Lower leg skin (tissue), 3 donors: ENCODE data around the gene FZD4.

Experiments used
- POLR2A ChIP-seq, 2 donors: fragments of 450-650 bp; IDR thresholded peaks; one replicate each; pipeline ENCODE4 v1.6.1; 2016 to 2017; ENCODE audit warnings: antibody characterized with exemption in 2 of 2, mild to moderate bottlenecking in 1 of 2, moderate library complexity in 1 of 2
- TF ChIP-seq, protein P1 (sequence below), 3 donors: fragments of 450-650 bp; IDR thresholded peaks; one replicate each; pipeline ENCODE4 v1.5.1; 2016; ENCODE audit warnings: antibody characterized with exemption in 3 of 3, mild to moderate bottlenecking in 3 of 3, moderate library complexity in 2 of 3

DNA sequence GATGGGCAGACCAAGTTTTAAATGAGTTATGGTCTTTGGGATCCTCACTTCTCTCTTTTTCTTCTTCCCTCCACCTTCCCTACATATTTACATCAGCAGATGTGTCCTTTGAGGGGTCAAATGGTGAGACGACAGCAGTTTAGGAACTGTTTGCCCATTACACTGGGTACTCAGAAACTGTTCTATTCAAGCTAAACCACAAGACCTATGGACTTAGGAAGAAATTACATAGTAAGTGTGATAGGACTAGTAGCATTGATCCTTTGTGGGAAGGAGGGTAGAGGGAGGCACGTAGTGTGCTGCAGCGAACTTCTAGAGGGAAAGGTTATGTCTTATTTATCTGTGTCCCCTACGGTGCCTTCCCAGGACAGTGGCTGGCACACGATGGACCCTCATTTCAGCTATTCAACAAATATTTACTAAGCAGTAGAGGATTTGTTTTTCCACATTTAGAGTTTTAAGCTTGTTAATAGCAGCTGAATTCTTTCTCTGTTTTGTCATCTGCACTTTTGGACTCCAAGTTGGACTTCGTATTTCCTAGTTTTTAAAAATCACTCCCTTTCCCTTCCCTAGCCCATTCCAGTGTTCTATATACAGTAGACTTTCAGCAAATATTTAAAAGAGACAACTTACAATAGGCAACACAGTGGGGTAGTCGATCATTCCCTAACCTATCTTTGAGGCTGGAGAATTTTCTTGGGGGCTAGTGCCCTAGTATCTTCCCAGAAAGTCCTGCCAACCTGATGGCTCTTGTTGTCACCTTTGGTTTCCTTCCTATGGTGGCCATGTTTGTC lies 13.9 kb downstream of the FZD4 start:
- TF ChIP-seq, protein P1, sequence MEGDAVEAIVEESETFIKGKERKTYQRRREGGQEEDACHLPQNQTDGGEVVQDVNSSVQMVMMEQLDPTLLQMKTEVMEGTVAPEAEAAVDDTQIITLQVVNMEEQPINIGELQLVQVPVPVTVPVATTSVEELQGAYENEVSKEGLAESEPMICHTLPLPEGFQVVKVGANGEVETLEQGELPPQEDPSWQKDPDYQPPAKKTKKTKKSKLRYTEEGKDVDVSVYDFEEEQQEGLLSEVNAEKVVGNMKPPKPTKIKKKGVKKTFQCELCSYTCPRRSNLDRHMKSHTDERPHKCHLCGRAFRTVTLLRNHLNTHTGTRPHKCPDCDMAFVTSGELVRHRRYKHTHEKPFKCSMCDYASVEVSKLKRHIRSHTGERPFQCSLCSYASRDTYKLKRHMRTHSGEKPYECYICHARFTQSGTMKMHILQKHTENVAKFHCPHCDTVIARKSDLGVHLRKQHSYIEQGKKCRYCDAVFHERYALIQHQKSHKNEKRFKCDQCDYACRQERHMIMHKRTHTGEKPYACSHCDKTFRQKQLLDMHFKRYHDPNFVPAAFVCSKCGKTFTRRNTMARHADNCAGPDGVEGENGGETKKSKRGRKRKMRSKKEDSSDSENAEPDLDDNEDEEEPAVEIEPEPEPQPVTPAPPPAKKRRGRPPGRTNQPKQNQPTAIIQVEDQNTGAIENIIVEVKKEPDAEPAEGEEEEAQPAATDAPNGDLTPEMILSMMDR (IDR thresholded peaks at IDR 0.05): no peak
- no peak for TF ChIP-seq POLR2A (IDR thresholded peaks at IDR 0.05)
